Liver (tissue), 9 donors: ENCODE data around the gene KHDRBS2. TPM values are rescaled to one million over a fixed set of nuclear protein-coding genes. Genes with fewer than 3 reads are reported as not detected.

ENCODE experiments used
- DNase-seq: peaks from one replicate; pipeline ENCODE4 v3.0.0-alpha.2; 2017; ENCODE audit warnings: low spot score
- H3K27ac ChIP-seq, 2 donors: one replicate each; pipeline ENCODE4 v1.7.0; 2013; ENCODE audit warnings: inconsistent platforms in 2 of 2, low read length in 2 of 2, control low read depth in 1 of 2, low read depth in 1 of 2, mild to moderate bottlenecking in 1 of 2
- H3K27me3 ChIP-seq, 4 donors: one replicate each; pipeline versions ENCODE4 v1.6.1 to v1.7.0; 2013; ENCODE audit warnings: low read length in 3 of 4, inconsistent platforms in 1 of 4, mild to moderate bottlenecking in 1 of 4, moderate library complexity in 1 of 4; ENCODE audit not compliant: control insufficient read depth in 4 of 4, insufficient read depth in 4 of 4
- H3K36me3 ChIP-seq, 4 donors: one replicate each; pipeline versions ENCODE4 v1.6.1 to v1.7.0; 2013; ENCODE audit warnings: low read length in 3 of 4, mild to moderate bottlenecking in 3 of 4, low read depth in 1 of 4, moderate library complexity in 1 of 4; ENCODE audit not compliant: control insufficient read depth in 4 of 4, insufficient read depth in 3 of 4
- H3K4me1 ChIP-seq, 4 donors: one replicate each; pipeline versions ENCODE4 v1.6.1 to v1.7.0; 2013; ENCODE audit warnings: low read length in 3 of 4, mild to moderate bottlenecking in 3 of 4, moderate library complexity in 1 of 4; ENCODE audit not compliant: control insufficient read depth in 4 of 4, insufficient read depth in 4 of 4
- H3K4me3 ChIP-seq, 3 donors: one replicate each; pipeline versions ENCODE4 v1.6.1 to v1.7.0; 2013; ENCODE audit warnings: low read length in 3 of 3, control low read depth in 1 of 3, low read depth in 1 of 3, mild to moderate bottlenecking in 1 of 3
- H3K9ac ChIP-seq, 2 donors: one replicate each; pipeline ENCODE4 v1.7.0; 2013; ENCODE audit warnings: low read length in 2 of 2, mild to moderate bottlenecking in 2 of 2, moderate library complexity in 2 of 2, control low read depth in 1 of 2, low read depth in 1 of 2
- H3K9me3 ChIP-seq, 4 donors: one replicate each; pipeline versions ENCODE4 v1.6.1 to v1.7.0; 2013; ENCODE audit warnings: low read length in 3 of 4; ENCODE audit not compliant: control insufficient read depth in 4 of 4
- EGR1 ChIP-seq, 2 donors: IDR thresholded peaks; 2 replicates each; pipeline ENCODE4 v1.6.1; 2016 to 2018; ENCODE audit warnings: antibody characterized with exemption in 2 of 2, low read depth in 2 of 2
- FOXA1 ChIP-seq: IDR thresholded peaks from 2 replicates; pipeline ENCODE4 v1.6.1; 2016; ENCODE audit warnings: antibody characterized with exemption
- FOXA2 ChIP-seq: IDR thresholded peaks from 2 replicates; pipeline ENCODE4 v1.6.1; 2016; ENCODE audit warnings: antibody characterized with exemption
- GABPA ChIP-seq, 2 donors: IDR thresholded peaks in 1 of 2; conservative IDR thresholded peaks in 1 of 2; 2 replicates each; pipeline ENCODE4 v1.6.1; 2016; ENCODE audit warnings: antibody characterized with exemption in 2 of 2, mild to moderate bottlenecking in 1 of 2, moderate library complexity in 1 of 2
- HNF4A ChIP-seq, 2 donors: conservative IDR thresholded peaks; 2 replicates each; pipeline ENCODE4 v1.6.1; 2016; ENCODE audit warnings: antibody characterized with exemption in 2 of 2, mild to moderate bottlenecking in 2 of 2
- HNF4G ChIP-seq: IDR thresholded peaks from 2 replicates; pipeline ENCODE4 v1.6.1; 2016; ENCODE audit warnings: antibody characterized with exemption
- JUND ChIP-seq, 2 donors: IDR thresholded peaks; 2 replicates each; pipeline ENCODE4 v1.6.1; 2016; ENCODE audit warnings: antibody characterized with exemption in 2 of 2
- NR2F2 ChIP-seq: IDR thresholded peaks from 2 replicates; pipeline ENCODE4 v1.6.1; 2016; ENCODE audit warnings: antibody characterized with exemption
- RXRA ChIP-seq, 2 donors: IDR thresholded peaks; 2 replicates each; pipeline ENCODE4 v1.6.1; 2017 to 2018; ENCODE audit warnings: antibody characterized with exemption in 2 of 2, mild to moderate bottlenecking in 1 of 2
- TAF1 ChIP-seq: conservative IDR thresholded peaks from 2 replicates; pipeline ENCODE4 v1.6.1; 2016; ENCODE audit warnings: antibody characterized with exemption, mild to moderate bottlenecking
- YY1 ChIP-seq: IDR thresholded peaks from 2 replicates; pipeline ENCODE4 v1.6.1; 2016; ENCODE audit warnings: antibody characterized with exemption, mild to moderate bottlenecking
- WGBS: extraction: QIAGEN DNeasy Blood & Tissue Kit; methylation state at CpG from one replicate; pipeline ENCODE4 v1.1.7; 2013; 5-methylcytosine and 5-hydroxymethylcytosine counted together
- polyA plus RNA-seq, 2 donors: library from polyadenylated mRNA; stranded (reverse) in 1 of 2; unstranded in 1 of 2; fragments of 200-250 nt in 1 of 2; fragments of >200 nt in 1 of 2; fragmentation: Nextera tagmentation in 1 of 2; extraction: Ambion mirVana in 1 of 2; gene quantifications; one replicate each; pipeline versions ENCODE4 v1.2.1 to v1.2.3, GENCODE V29; 2013 to 2015
- total RNA-seq, 2 donors: library from RNA; depleted of rRNA; stranded (reverse); fragments of >200 nt; gene quantifications; one replicate each; pipeline ENCODE4 v1.2.3, GENCODE V29; 2014
- TF ChIP-seq, protein P1 (sequence below): IDR thresholded peaks from 2 replicates; pipeline ENCODE4 v1.6.1; 2016; ENCODE audit warnings: antibody characterized with exemption
- TF ChIP-seq, protein P2 (sequence below): IDR thresholded peaks from 2 replicates; pipeline ENCODE4 v1.6.1; 2016; ENCODE audit warnings: antibody characterized with exemption, mild to moderate bottlenecking
- TF ChIP-seq, protein P3 (sequence below): fragments of 150-350 bp; IDR thresholded peaks from 2 replicates; pipeline ENCODE4 v1.5.1; 2017; ENCODE audit warnings: improper control_type of control experiment, low read depth, low read length; ENCODE audit not compliant: missing input control
- TF ChIP-seq, protein P4 (sequence below): IDR thresholded peaks from 2 replicates; pipeline ENCODE4 v1.6.1; 2016; ENCODE audit warnings: antibody characterized with exemption
- TF ChIP-seq, protein P5 (sequence below): IDR thresholded peaks from 2 replicates; pipeline ENCODE4 v1.6.1; 2016; ENCODE audit warnings: antibody characterized with exemption
- donor health status: healthy.
- donor health status: healthy.
- donor health status: healthy.
- donor health status: healthy.
- donor health status: healthy.

KHDRBS2 gene
- total and polyA plus RNA-seq, 4 donors, result 0.08 to 1.1 TPM; not detected in 2

DNA sequence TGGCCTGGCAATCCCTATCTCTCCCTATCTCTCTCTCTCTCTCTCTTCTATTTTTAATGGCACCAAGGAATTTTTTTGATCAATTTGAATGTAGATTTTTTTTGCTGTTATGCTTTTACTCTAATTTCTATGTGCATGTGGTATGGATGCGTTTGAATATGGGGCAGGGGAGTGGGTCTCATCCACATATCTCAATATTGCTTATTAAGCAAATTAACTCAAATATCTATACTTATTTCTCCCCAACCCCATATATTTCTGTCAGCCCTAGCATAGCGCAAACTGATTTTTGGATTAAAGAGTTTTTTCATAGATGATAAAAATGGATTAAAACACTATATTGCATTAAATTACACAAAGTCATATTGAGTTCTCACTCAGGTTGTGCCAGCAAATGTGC is 210.2 kb downstream of the KHDRBS2 start:
- WGBS, result 80% methylated on average over 2 of the region's 2 CpGs
- no peak overlapping the region for H3K9ac ChIP-seq
- no peak overlapping the region for H3K4me3 ChIP-seq
- no peaks in the 10 kb centered on the region for H3K36me3 ChIP-seq
- no peak overlapping the region for H3K27ac ChIP-seq
- no peaks in the 10 kb centered on the region for H3K4me1 ChIP-seq
- no peaks in the 10 kb centered on the region for H3K27me3 ChIP-seq
- TF ChIP-seq GABPA (IDR thresholded peaks at IDR 0.05 in 1 of 2, conservative IDR thresholded peaks at IDR 0.05 in 1 of 2) (no peak), JUND (IDR thresholded peaks at IDR 0.05) (no peak), YY1 (no peak), HNF4G (no peak), NR2F2 (no peak), FOXA1 (no peak)
- TF ChIP-seq, protein P1, sequence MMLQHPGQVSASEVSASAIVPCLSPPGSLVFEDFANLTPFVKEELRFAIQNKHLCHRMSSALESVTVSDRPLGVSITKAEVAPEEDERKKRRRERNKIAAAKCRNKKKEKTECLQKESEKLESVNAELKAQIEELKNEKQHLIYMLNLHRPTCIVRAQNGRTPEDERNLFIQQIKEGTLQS, result no peak
- TF ChIP-seq, protein P2, sequence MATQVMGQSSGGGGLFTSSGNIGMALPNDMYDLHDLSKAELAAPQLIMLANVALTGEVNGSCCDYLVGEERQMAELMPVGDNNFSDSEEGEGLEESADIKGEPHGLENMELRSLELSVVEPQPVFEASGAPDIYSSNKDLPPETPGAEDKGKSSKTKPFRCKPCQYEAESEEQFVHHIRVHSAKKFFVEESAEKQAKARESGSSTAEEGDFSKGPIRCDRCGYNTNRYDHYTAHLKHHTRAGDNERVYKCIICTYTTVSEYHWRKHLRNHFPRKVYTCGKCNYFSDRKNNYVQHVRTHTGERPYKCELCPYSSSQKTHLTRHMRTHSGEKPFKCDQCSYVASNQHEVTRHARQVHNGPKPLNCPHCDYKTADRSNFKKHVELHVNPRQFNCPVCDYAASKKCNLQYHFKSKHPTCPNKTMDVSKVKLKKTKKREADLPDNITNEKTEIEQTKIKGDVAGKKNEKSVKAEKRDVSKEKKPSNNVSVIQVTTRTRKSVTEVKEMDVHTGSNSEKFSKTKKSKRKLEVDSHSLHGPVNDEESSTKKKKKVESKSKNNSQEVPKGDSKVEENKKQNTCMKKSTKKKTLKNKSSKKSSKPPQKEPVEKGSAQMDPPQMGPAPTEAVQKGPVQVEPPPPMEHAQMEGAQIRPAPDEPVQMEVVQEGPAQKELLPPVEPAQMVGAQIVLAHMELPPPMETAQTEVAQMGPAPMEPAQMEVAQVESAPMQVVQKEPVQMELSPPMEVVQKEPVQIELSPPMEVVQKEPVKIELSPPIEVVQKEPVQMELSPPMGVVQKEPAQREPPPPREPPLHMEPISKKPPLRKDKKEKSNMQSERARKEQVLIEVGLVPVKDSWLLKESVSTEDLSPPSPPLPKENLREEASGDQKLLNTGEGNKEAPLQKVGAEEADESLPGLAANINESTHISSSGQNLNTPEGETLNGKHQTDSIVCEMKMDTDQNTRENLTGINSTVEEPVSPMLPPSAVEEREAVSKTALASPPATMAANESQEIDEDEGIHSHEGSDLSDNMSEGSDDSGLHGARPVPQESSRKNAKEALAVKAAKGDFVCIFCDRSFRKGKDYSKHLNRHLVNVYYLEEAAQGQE, result no peak
- DNase-seq, result no peak
- H3K9me3 ChIP-seq, result no peaks in the 10 kb centered on the region

DNA sequence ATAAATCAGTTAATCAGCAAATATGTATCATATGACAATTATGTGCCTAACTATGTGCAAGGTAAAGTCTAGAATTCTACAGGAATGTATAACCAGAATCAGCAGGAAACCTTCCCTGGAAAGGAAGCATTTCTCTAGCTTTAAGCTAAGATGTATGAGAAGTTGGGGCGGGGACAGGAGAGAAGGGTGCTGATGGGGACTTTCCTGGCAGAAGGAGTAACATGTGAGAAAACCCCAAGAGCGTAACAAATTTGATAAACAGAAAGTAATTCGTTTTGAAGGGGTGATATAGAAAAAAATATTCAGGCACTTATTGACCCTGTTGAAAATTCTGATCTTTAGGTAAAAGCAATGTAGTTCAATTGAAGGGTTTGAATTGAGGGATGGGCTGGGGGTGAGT is 226.1 kb downstream of the KHDRBS2 start:
- H3K27ac ChIP-seq, result no peak overlapping the region

More for the DNA sequence above, 226.1 kb downstream of the KHDRBS2 start:
- no peak overlapping the region for H3K9ac ChIP-seq
- no peaks in the 10 kb centered on the region for H3K27me3 ChIP-seq
- H3K4me1 ChIP-seq, result no peaks in the 10 kb centered on the region
- DNase-seq, result no peak
- H3K4me3 ChIP-seq, result no peak overlapping the region
- 82% methylated on average over 3 of the region's 3 CpGs for WGBS
- TF ChIP-seq HNF4G (no peak), GABPA (IDR thresholded peaks at IDR 0.05 in 1 of 2, conservative IDR thresholded peaks at IDR 0.05 in 1 of 2) (no peak), TAF1 (no peak), FOXA1 (no peak), EGR1 (IDR thresholded peaks at IDR 0.05; ENCODE audit: low read depth in 2 of 2) (no peak), FOXA2 (no peak), HNF4A (conservative IDR thresholded peaks at IDR 0.05) (no peak), RXRA (IDR thresholded peaks at IDR 0.05) (no peak)
- TF ChIP-seq, protein P3, sequence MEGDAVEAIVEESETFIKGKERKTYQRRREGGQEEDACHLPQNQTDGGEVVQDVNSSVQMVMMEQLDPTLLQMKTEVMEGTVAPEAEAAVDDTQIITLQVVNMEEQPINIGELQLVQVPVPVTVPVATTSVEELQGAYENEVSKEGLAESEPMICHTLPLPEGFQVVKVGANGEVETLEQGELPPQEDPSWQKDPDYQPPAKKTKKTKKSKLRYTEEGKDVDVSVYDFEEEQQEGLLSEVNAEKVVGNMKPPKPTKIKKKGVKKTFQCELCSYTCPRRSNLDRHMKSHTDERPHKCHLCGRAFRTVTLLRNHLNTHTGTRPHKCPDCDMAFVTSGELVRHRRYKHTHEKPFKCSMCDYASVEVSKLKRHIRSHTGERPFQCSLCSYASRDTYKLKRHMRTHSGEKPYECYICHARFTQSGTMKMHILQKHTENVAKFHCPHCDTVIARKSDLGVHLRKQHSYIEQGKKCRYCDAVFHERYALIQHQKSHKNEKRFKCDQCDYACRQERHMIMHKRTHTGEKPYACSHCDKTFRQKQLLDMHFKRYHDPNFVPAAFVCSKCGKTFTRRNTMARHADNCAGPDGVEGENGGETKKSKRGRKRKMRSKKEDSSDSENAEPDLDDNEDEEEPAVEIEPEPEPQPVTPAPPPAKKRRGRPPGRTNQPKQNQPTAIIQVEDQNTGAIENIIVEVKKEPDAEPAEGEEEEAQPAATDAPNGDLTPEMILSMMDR, result no peak
- TF ChIP-seq, protein P4, sequence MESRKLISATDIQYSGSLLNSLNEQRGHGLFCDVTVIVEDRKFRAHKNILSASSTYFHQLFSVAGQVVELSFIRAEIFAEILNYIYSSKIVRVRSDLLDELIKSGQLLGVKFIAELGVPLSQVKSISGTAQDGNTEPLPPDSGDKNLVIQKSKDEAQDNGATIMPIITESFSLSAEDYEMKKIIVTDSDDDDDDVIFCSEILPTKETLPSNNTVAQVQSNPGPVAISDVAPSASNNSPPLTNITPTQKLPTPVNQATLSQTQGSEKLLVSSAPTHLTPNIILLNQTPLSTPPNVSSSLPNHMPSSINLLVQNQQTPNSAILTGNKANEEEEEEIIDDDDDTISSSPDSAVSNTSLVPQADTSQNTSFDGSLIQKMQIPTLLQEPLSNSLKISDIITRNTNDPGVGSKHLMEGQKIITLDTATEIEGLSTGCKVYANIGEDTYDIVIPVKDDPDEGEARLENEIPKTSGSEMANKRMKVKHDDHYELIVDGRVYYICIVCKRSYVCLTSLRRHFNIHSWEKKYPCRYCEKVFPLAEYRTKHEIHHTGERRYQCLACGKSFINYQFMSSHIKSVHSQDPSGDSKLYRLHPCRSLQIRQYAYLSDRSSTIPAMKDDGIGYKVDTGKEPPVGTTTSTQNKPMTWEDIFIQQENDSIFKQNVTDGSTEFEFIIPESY, result no peak
- TF ChIP-seq, protein P5, sequence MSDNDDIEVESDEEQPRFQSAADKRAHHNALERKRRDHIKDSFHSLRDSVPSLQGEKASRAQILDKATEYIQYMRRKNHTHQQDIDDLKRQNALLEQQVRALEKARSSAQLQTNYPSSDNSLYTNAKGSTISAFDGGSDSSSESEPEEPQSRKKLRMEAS, result no peak
- H3K9me3 ChIP-seq, result no peaks in the 10 kb centered on the region
- no peaks in the 10 kb centered on the region for H3K36me3 ChIP-seq
